ENCODE results near the gene GIPC3.
"Not testable (repeated sequence)": the region's sequence is repeated elsewhere in the genome, so short reads cannot be mapped to it uniquely, and the experiment has no call there.

GIPC3 gene

GRCh38 chr19:3576696-3577443, 8.4 kb upstream of the GIPC3 start:
- DNase-seq (ENCODE audit: low read depth in 2 of 2) = no peak

- no peak for DNase-seq (ENCODE audit: low read depth in 2 of 2)
Observed at GRCh38 chr19:3577723-3578344, 7.4 kb upstream of the GIPC3 start.

DNA sequence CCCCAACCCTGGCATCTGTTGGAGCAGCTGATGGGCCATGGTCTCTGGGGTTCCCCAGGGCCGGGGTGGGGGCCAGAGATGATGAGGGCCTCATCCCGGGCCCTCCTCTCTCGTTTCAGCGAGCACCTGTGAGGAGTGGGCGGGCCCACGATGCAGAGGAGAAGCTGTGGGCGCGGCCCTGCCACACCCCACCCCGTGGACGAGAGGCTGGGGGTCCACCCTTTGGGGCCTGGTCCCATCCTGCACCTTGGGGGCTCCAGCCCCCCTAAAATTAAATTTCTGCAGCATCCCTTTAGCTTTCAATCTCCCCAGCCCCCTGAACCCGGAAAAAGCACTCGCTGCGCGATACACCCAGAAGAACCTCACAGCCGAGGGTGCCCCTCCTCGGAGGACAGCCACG, 6.9 kb upstream of the GIPC3 start:
- DNase-seq (ENCODE audit: low read depth in 2 of 2) = no peak

GRCh38 chr19:3580156-3580934, 4.9 kb upstream of the GIPC3 start:
- no peak for DNase-seq (ENCODE audit: low read depth in 2 of 2)

GRCh38 chr19:3581792-3582191, 3.5 kb upstream of the GIPC3 start:
- not testable (repeated sequence) for DNase-seq (ENCODE audit: low read depth in 2 of 2)

GRCh38 chr19:3584036-3584802, 1.1 kb upstream of the GIPC3 start:
- DNase-seq (ENCODE audit: low read depth in 2 of 2) = not testable (repeated sequence)

GRCh38 chr19:3586127-3586626, 899 bp downstream of the GIPC3 start:
- no peak for DNase-seq (ENCODE audit: low read depth in 2 of 2)

DNA sequence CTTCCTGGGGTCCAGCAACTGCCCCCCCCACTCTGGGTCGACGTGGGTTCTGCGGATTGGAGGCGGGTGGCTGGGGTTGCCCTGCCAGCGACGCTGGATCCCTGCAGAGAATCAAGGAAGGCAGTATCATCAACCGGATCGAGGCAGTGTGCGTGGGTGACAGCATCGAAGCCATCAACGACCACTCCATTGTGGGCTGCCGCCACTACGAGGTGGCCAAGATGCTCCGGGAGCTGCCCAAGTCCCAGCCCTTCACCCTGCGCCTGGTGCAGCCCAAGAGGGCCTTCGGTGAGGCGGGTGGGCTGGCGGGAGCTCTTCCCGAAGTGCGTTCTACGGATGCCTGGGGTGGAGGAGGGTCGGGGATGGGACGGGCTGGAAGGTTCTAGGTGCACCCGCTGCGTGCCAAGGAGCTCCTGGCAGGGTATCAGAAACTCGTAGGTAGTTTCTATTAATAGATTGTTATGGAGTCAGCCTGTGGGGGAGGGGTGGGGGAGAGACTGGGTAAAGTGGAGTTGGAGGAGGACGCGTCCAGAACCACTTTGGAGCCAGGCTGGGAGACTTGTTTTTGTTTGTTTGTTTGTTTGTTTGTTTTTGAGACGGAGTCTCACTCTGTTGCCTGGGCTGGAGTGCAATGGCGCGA, 1.5 kb downstream of the GIPC3 start:
- DNase-seq (ENCODE audit: low read depth in 2 of 2) = no peak

GRCh38 chr19:3589439-3589838, 4.2 kb downstream of the GIPC3 start:
- no peak for DNase-seq (ENCODE audit: low read depth in 2 of 2)

DNA sequence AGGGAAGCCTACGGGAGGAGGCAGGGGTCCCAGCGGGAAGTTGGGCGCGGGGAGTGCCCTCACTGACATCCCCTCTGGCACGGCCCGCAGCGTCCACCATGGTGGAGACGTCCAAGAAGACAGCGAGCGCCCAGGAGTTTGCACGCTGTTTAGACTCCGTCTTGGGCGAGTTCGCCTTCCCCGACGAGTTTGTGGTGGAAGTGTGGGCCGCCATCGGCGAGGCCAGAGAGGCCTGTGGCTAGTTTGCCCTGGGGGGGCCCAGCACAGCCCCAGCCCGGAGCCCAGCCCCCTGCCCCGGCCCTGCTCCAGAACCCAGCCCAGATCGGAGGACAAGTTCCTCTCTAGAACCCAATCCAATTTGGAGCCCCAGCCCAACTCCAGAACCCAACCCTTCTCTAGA, 4.7 kb downstream of the GIPC3 start:
- DNase-seq (ENCODE audit: low read depth in 2 of 2) = no peak

DNA sequence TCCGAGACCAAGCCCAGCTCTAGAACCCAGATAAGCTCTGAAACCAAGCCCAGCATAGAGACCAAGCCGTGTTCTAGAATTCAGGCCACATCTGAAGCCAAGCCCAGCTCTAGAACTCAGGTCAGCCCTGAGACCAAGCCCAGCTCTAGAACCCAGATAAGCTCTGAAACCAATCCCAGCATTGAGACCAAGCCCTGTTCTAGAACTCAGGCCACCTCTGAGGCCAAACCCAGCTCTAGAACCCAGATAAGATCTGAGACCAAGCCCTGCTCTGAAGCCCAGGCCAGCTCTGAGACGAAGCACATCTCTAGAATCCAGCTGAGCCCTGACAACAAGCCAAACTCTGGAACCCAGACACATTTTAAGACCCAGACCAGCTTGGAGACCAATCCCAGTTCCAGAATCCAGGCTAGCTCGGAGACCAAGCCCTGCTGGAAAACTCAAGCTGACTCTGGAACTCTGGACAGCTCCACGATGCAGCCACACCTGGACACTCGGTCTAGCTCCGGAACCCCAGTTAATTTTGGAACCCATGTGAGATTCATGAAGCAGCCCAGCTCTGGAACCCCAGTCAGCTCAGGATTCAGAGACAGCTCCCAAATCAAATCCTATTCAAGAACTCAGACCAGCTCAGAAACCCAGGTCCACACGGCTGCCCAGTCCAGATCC, 5.8 kb downstream of the GIPC3 start:
- DNase-seq (ENCODE audit: low read depth in 2 of 2) = no peak

GRCh38 chr19:3591876-3592613, 6.8 kb downstream of the GIPC3 start:
- no peak for DNase-seq (ENCODE audit: low read depth in 2 of 2)

- DNase-seq (ENCODE audit: low read depth in 2 of 2) = no peak
Observed at GRCh38 chr19:3593156-3593555, 7.9 kb downstream of the GIPC3 start.

- DNase-seq (ENCODE audit: low read depth in 2 of 2) = no peak
Observed at GRCh38 chr19:3595521-3596061, 10.3 kb downstream of the GIPC3 start.

GRCh38 chr19:3599776-3600187, 14.5 kb downstream of the GIPC3 start:
- no peak for DNase-seq (ENCODE audit: low read depth in 2 of 2)

- DNase-seq (ENCODE audit: low read depth in 2 of 2) = no peak
Observed at GRCh38 chr19:3601021-3601420, 15.7 kb downstream of the GIPC3 start.

- no peak for DNase-seq (ENCODE audit: low read depth in 2 of 2)
Observed at GRCh38 chr19:3603121-3603811, 18.0 kb downstream of the GIPC3 start.

DNA sequence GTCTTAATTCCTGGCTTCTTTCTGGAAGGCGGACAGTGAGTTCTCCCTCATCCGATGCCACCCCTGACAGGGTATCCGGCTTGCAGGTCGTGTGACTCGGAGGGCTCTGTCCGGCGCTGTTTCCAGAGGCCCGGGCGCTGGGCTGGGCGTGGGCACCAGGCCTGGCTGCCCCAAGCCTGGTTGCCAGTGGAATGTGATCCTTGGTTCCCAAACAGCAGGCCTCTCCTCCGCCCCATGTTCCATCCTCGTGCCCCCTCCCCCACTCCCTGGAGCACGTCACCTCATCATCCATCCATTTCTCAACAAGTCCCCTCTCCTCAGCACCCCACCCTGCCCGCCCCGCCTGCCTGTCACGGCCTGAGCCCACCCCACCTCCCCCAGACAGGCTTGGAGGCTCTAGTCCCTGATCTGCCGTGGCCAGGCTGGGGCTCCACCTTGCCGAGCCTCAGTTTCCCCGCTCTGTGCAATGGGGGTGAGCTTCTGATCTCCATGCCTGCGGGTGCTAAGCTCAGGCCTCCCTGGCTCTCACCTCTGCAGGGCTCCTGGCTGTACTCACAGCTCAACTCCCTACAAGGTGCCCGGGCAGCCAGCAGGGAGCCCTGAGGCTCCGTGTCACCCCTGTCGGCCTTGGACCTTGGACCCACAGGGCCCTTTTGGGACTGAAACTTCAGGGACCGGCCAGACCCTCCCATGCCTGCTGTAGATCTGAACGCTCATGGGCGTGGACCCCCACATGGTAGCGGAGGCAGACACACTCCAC, 19.1 kb downstream of the GIPC3 start:
- no peak for DNase-seq (ENCODE audit: low read depth in 2 of 2)

GRCh38 chr19:3604987-3605343, 19.7 kb downstream of the GIPC3 start:
- DNase-seq (ENCODE audit: low read depth in 2 of 2) = no peak

Data from stimulated activated CD8-positive, alpha-beta memory T cell treated with anti-CD3 and anti-CD28 coated beads, Interleukin-15, amount 100 ng/mL, for 4 hours (primary cell).